T-helper 22 cell (primary cell): Measurements from ENCODE around the gene PLK2.
A peak's percentile ranks its signal among the peaks of the same experiment; 100 is the strongest.

Experiments used
- DNase-seq: peaks from one replicate; pipeline ENCODE4 v3.0.0-alpha.2; 2020; ENCODE audit warnings: low read depth

Gene PLK2

GRCh38 chr5:58477760-58478376, 18.0 kb upstream of the PLK2 start:
- no peak for DNase-seq

- DNase-seq: no peak
Observed at GRCh38 chr5:58475404-58475803, 15.5 kb upstream of the PLK2 start.

GRCh38 chr5:58469896-58470295, 10.0 kb upstream of the PLK2 start:
- DNase-seq: no peak

- DNase-seq: no peak
Observed at GRCh38 chr5:58466939-58467338, 7.1 kb upstream of the PLK2 start.

- no peak for DNase-seq
Observed at GRCh38 chr5:58462623-58463230, 2.8 kb upstream of the PLK2 start.

- no peak for DNase-seq
Observed at GRCh38 chr5:58462154-58462553, 2.3 kb upstream of the PLK2 start.

GRCh38 chr5:58460732-58461286, 923 bp upstream of the PLK2 start:
- peak; percentile 65 for DNase-seq

GRCh38 chr5:58459146-58460001, 512 bp downstream of the PLK2 start:
- no peak for DNase-seq

- no peak for DNase-seq
Observed at GRCh38 chr5:58458743-58459145, 1.1 kb downstream of the PLK2 start.

GRCh38 chr5:58458141-58458742, 1.6 kb downstream of the PLK2 start:
- DNase-seq: no peak

GRCh38 chr5:58457050-58457449, 2.8 kb downstream of the PLK2 start:
- no peak for DNase-seq

- no peak for DNase-seq
Observed at GRCh38 chr5:58456486-58456885, 3.4 kb downstream of the PLK2 start.

GRCh38 chr5:58456026-58456425, 3.9 kb downstream of the PLK2 start:
- DNase-seq: no peak

- no peak for DNase-seq
Observed at GRCh38 chr5:58455480-58455879, 4.4 kb downstream of the PLK2 start.

- DNase-seq: no peak
Observed at GRCh38 chr5:58455066-58455465, 4.8 kb downstream of the PLK2 start.

GRCh38 chr5:58454025-58454424, 5.9 kb downstream of the PLK2 start:
- DNase-seq: no peak

GRCh38 chr5:58453306-58453705, 6.6 kb downstream of the PLK2 start:
- DNase-seq: no peak

GRCh38 chr5:58452566-58453258, 7.2 kb downstream of the PLK2 start:
- DNase-seq: no peak

- DNase-seq: no peak
Observed at GRCh38 chr5:58451732-58452565, 7.9 kb downstream of the PLK2 start.

- DNase-seq: no peak
Observed at GRCh38 chr5:58450811-58451629, 8.9 kb downstream of the PLK2 start.
